HG03432 (cell line): ENCODE results near the gene WWOX.

ENCODE experiments used
- ATAC-seq: cut with Tn5 transposase; IDR thresholded peaks from one replicate; pipeline ENCODE4 v1.9.1; 2021; ENCODE audit warnings: mild to moderate bottlenecking, moderate library complexity; ENCODE audit not compliant: unreplicated experiment

The WWOX gene

GRCh38 chr16:78455861-78456260, 356.4 kb downstream of the WWOX start:
- ATAC-seq = no peak

DNA sequence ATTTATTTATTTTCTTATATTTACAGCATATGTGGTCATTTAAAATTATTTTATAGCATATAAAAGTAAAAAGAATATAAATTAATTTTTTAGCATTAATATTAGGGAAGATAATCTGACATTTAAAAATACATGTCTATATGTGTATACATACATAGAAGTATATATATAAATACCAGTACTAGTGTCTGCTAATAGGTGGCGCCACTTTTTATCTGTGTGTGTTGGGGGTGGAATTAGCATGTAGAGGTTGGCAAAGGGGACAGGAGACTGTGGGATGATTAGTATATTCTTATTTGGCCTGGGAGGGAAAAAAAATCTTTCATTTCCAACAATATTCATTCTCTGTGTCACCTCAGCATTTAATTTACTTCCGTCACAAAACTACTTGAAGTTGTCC, 359.1 kb downstream of the WWOX start:
- ATAC-seq = no peak

DNA sequence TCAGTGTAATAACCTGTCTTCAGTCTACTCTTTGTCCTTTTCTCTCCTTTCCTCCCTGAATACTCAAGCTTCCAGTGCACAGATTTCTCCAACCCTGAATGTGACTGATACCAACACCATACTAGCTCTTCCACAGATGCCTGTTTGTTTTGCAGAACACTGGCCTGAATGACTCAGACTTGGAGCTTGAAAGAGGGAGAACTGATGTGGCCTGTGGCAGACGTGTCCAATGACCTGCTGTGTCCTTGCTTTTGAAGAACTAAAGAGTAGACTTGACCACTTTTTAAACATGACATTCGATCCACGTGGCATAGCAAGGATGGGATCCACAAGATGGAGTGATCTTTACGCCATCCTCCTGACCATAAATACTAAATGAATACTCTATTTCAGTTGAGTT, 361.0 kb downstream of the WWOX start:
- ATAC-seq = no peak

DNA sequence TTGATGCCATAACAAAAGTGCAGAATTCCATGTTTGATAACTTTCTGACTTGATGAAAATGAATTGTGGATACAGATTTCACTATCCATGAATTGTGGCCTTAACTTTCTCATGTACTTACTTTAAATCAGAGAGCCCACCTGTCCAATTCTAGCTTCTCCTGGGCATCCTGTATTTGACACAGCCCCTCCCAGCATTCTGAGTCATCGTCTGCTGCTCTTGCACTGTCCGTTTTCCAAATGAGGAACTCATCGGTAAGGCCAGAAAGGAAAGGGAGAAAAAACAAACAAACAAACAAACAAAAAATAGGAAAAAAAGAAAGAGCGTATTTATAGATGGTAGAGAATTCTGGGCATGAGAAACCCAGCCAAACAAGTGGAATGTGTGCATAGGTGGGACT, 361.6 kb downstream of the WWOX start:
- no peak for ATAC-seq

DNA sequence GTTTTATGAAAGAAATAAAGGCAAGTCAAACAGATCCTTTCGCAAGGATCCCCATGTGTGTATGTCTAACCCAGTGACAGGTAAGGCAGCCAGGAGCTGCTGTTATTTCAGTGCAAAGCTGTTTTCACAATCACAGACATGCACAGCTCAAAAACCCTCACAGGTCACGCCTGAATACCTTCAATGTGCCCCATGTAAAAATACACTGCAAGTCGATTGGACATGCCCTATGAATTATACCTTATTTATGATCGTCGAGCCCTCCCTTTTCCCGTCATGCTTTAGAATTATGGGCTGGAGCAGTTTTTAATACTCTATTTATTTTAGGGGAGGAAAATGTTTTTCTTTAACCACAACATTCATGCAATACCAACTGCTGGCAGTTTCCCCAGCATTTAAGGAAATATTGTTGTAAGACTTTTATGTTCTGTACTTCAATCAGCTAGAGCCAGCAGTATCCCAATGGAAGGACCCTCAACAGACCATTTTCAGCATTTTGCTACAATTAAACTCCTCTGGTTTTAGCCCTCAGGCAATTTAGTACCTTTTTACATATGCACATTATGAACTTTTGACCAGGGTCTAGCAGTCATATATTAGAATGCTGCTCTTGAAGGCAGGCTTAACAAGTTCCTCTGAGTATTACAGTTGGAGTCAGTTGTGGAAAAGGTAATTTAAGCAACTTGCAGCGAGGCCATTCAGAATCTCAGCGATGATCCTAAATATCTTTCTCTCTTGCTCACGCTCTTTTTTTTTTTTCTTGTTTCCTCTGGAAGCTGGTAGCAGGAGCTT, 362.2 kb downstream of the WWOX start:
- no peak for ATAC-seq

- ATAC-seq = no peak
Observed at GRCh38 chr16:78462288-78463208, 363.1 kb downstream of the WWOX start.

DNA sequence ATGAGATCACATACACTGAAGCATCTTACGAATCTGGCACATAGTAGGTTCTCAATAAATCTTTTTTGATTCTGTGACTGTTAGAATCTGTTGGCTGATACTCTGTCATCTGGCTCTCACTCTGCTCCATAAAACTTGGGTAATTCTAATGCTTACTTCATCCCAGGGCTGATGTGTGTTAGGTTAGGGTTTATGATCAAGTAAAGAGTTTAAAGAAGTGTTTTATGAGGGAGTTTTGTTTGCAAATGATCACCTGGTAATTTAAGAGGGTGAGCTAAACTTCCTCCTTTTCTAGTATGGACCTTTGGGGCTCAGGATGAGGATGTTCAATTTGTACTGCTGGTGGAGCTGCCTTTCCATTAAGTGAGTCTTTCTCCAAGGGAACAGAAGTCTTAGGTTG, 364.1 kb downstream of the WWOX start:
- no peak for ATAC-seq

- no peak for ATAC-seq
Observed at GRCh38 chr16:78464833-78465232, 365.4 kb downstream of the WWOX start.

DNA sequence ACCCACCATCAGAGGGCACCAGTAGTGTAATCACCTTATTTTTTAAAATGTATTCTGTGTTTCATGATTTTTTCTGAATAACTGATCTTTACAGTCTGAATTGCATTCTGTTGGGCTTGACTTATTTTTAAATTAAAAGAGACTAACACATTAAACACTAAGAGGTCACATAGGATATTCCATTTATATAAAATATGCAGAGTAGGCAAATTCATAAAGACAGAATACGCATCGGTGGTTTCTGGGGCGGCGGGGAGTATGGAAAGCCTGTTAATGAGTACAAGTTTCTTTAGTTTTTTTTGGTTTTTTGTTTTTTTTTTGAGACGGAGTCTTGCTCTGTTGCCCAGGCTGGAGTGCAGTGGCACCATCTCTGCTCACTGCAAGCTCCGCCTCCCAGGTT, 366.3 kb downstream of the WWOX start:
- ATAC-seq = no peak

GRCh38 chr16:78469787-78470186, 370.3 kb downstream of the WWOX start:
- ATAC-seq = no peak

DNA sequence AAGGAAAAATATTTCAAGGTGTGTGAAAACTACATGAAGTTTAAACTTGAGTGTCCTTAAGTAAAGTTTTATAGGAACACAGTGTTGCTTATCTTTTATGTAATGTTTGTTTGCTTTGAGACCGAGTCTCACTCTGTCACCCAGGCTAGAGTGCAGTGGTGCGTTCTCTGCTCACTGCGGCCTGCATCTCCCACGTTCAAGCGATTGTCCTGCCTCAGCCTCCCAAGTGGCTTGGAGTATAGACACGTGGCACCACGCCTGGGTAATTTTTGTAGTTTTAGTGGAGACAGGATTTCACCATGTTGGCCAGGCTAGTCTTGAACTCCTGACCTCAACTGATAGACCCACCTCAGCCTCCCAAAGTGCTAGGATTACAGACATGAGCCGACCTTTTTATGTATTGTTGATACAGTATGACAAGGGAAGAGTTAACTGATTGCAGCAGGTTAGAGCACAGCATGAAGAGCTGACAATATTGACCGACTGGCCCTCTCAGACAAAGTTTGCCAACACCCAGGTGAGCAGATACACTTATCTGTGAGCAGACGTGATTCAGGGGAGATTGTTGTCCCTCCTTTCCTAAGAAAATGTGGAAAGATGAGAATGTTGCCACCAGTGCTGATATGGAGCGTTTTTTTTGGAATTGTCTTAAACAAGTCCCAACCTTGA, 373.7 kb downstream of the WWOX start:
- ATAC-seq = no peak

- peak; percentile 86 for ATAC-seq
Observed at GRCh38 chr16:78474762-78475161, 375.3 kb downstream of the WWOX start.

- no peak for ATAC-seq
Observed at GRCh38 chr16:78476615-78477014, 377.2 kb downstream of the WWOX start.

- ATAC-seq = no peak
Observed at GRCh38 chr16:78478267-78478861, 378.9 kb downstream of the WWOX start.

GRCh38 chr16:78479723-78480122, 380.3 kb downstream of the WWOX start:
- ATAC-seq = no peak

GRCh38 chr16:78480588-78480987, 381.1 kb downstream of the WWOX start:
- no peak for ATAC-seq

GRCh38 chr16:78483124-78483992, 383.9 kb downstream of the WWOX start:
- no peak for ATAC-seq

DNA sequence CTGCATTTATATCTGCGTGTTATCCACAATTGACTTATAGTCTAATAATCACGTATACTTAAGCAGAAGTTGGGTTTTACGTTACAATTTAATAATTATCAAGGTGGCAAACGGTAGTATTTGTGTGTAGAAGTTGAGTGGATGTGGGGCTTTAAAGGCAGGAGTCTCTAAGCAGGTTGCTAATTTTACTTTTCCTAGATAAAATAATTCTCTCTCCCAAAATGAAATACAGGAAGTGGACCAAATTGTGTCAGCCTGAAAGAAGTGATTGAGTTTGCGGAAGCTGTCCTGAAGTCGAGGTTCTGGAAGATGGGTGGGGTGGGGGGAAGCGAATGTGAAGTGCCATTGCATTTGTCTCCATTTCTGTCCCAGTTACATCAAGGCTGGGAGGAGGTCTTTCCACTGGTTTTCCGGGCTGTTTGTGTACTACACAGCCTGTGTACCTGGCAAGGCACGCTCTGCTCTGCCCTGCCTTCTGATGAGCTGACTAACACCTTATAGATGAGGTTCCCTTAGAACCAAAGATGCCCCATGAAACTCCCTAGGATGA, 385.1 kb downstream of the WWOX start:
- ATAC-seq = no peak

DNA sequence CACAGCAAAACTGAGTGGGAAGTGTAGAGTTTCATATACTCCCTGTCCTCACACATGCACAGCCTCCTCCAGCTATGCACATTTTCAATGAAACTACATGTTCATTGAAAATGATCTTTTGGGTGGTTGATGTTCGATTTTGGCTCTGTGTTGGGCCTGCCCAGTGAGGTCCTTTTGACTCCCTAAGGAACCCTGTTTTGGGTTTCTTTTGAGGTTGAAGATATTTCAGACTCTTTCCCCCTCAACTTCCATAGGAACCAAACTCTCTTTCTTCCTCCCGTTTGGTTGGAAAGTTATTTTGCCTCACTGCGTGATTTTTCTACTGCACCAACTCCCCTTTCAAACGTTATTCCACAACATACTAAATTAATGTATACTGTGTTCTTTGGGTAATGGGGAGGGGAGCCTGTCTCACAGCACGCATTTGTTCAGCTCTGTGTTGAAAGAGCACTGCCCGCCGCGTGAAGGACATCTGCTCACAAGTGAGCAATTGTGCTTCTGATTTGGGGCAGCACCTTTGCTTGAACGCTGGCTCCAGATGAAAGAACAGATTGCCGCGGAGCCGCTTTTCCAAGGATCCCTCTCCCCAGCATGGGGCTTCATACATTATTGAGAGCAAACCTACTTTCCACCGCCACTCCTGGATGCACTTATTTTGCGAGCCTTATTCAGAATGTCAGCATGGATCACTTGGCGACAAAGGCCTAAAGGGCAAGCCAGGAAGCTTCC, 385.9 kb downstream of the WWOX start:
- ATAC-seq = no peak
